ENCODE measurements around the gene PSMD9.
"Not testable (repeated sequence)": the region's sequence is repeated elsewhere in the genome, so short reads cannot be mapped to it uniquely, and the experiment has no call there.

Gene PSMD9, protein sequence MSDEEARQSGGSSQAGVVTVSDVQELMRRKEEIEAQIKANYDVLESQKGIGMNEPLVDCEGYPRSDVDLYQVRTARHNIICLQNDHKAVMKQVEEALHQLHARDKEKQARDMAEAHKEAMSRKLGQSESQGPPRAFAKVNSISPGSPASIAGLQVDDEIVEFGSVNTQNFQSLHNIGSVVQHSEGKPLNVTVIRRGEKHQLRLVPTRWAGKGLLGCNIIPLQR

DNA sequence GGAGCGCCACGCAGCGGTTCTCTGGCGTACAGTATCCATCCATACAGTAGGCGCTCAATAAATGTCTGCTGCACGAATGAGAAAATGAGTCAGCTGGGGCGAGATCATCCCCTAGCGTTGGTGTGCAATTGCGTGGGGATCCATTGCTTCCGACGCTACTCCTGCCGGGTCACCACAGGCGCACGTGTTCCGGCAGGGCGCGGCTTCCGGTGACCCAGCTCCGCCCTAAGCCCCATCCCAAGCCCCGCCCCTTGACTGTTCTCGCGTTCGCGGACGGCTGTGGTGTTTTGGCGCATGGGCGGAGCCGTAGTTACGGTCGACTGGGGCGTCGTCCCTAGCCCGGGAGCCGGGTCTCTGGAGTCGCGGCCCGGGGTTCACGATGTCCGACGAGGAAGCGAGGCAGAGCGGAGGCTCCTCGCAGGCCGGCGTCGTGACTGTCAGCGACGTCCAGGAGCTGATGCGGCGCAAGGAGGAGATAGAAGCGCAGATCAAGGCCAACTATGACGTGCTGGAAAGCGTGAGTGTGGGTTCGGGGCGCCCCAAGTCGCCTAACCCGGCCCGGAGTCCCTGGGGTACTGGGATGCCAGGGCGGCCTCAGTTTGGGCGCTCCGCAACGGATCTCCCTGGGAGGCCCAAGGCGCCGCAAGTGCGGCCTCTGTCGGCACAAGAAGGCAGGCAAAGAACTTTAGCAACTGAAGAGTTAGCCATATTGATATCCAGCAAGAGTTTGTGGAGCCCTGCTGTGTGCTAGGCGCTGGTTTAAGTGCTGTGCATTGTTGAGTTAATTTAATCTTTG, at the start of gene PSMD9:
PSMD9 (plus strand) TSS at position 313 of the 796 bp plus-strand sequence; CDS start at position 380, 67 bp downstream.
- DNase-seq (ENCODE audit: low spot score): peak; percentile 87

DNA sequence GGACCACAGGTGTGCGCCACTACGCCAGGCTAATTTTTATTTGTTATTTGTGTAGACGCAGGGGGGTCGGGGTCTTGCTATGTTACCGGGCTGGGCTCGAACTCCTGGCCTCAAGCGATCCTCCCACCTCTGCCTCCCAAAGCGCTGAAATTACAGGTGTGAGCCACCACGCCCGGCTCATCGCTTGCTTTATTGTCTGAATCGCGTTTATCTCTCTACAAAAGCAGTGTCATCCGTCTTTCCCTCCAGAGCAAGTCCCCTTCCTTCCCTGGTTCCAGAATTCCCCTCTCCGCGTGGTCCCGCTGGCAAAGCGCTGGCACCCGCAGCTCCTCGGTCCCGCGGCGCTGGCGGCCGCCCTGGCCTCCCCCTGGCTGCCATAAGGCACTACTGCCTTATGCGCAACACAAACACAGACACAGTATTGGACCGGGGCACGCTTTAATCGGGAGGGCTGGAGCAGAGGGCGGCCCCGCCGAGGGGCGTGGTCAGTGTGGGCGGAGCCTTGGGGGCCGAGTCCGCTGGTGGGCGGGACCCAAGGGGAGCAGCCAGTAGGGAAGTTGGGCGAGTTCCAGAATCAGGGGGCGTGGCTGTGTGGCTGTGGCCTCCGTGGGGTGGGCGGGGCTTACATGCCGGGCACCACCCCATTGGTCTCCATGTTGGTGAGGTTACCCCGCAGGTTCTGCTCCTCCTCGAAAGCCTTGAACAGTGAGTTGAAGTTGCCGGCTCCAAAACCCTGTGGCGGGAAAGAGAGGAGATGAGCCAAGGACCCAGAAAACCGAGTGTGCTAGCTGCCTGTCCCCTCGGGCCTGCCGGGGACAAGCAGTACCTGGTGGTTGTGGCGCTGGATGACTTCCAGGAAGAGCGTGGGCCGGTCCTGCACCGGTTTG, 49.2 kb upstream of the PSMD9 start:
- peak; percentile 56 for DNase-seq (ENCODE audit: low spot score)

DNA sequence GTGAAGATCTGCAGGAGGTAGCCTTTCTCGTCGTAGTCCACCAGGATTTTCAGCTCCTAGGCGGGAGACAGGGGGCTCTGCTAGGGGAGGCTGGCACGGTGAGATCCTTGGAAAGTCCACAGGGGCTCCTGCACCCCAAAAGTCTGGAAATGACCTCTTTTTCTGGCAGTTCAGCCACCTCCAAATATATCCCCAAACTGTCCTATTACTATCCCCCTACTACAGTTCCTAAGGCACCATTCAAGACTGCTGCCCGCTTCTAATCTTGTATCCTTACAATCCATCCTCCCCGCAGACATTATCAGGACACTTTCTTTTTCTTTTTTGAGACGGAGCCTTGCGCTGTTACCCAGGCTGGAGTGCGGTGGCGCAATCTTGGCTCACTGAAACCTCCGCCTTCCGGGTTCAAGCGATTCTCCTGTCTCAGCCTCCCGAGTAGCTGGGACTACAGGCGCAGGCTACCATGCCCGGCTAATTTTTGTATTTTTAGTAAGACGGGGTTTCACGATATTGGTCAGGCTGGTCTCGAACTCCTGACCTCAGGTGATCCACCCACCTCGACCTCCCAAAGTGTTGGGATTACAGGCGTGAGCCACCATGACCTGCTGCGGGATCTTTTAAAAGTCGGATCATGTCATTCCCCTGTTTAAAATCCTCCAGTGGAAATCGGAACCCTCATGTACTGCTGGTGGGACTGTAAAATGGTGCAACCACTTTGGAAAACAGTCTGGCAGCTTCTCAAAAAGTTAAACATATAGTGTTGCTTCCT, 48.4 kb upstream of the PSMD9 start:
- no peak for DNase-seq (ENCODE audit: low spot score)

DNA sequence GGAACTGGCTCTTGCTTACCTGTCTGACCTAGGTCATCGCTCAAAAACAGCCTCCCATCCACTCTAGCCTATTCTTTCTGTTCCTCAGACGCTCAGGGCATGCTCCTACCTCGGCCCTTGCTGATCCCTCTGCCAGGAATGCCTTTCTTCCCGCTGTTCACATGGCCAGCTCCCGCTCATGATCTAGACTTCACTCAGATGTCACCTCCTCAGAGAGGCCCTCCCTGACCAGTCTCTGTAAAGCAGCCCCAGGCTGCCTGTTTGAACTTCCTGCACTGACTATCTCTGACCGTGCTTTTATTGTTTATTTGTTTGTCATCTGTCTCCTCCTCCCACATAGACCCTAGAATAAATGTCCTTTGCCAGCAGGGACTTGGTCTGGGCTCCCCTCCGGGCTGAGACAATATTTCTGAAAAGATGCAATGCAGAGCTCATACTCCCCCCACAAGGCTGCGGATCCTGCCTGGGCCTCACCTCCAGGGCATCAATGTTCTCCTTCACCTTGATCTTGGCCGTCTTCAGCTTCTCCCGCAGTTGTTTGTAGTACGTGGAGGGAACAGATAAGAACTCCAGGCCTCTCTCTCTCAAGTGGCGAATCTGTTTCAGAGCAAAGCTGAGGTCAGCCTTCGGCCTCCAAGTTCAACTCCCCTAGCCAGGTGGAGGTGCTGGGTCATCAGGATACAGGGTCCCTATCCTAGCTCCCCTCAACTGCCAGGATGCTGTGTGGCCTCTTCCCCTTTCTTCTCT, 45.2 kb upstream of the PSMD9 start:
- DNase-seq (ENCODE audit: low spot score): no peak

DNA sequence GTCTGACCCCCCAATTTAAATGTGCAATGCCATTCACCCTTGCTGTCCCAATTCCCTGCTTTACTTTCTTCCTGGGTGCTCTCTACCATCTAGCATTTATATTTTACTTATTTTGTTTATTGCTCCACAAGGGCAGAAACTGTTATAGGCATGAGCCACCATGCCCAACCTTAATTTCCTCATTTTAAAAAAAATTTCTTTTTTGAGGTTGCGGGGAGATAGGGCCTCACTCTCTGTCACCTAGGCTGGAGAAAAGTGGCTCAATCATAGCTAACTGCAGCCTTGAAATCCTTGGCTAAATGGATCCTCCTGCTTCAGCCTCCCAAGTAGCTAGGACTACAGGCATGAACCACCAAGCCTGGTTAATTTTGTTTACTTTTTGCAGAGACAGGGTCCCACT, 42.9 kb upstream of the PSMD9 start:
- no peak for DNase-seq (ENCODE audit: low spot score)

DNA sequence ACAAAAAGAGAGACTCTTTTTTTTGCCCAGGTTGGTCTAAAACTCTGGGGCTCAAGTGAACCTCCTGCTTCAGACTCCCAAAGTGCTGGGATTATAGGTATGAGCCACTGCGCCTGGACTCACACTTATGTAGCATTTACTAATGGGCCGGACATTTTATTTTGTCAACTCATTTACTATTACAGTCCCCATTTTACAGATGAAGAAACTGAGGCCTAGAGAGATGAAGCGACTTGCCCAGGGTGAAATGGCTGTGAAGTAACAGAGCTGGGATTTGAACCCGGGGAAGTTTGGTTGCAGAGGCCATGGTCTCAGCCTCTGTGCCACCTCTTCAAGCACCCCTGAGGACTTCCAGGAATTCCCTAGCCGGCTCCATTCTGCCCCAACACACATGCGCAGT, 39.4 kb upstream of the PSMD9 start:
- DNase-seq (ENCODE audit: low spot score): no peak

DNA sequence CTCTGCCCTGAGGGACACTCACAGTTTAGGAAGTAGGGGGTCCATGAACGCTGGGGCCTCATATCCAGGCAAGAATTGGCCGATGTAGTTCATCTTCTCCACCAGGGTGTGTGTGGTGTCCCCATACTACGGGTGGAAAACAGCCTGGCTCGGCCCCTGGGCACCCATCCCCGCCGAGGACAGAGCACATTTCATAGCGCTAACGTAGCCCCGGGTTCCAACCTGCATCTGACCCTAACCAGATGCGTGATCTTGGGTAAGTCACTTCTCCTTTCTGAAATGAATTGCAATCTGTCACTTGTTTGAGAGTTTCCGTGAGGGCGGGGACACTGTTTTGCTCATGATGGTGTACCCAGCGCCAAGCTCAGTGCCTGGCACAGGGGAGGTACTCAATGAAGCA, 38.9 kb upstream of the PSMD9 start:
- no peak for DNase-seq (ENCODE audit: low spot score)

DNA sequence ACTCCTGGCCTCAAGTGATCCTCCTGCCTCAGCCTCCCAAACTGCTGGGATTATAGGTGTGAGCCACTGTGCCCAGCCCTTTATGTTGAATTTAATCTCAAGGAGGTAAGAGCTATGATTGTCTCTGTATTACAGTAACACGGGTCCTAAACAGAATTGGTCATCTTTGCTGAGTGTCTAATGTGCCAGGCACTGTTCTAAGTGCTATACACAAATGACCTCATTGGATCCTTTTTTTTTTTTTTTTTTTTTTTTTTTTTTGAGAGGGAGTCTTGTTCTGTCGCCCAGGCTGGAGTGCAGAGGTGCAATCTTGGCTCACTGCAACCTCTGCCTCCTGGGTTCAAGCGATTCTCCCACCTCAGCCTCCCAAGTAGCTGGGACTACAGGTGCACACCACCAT, 36.2 kb upstream of the PSMD9 start:
- not testable (repeated sequence) for DNase-seq (ENCODE audit: low spot score)

DNA sequence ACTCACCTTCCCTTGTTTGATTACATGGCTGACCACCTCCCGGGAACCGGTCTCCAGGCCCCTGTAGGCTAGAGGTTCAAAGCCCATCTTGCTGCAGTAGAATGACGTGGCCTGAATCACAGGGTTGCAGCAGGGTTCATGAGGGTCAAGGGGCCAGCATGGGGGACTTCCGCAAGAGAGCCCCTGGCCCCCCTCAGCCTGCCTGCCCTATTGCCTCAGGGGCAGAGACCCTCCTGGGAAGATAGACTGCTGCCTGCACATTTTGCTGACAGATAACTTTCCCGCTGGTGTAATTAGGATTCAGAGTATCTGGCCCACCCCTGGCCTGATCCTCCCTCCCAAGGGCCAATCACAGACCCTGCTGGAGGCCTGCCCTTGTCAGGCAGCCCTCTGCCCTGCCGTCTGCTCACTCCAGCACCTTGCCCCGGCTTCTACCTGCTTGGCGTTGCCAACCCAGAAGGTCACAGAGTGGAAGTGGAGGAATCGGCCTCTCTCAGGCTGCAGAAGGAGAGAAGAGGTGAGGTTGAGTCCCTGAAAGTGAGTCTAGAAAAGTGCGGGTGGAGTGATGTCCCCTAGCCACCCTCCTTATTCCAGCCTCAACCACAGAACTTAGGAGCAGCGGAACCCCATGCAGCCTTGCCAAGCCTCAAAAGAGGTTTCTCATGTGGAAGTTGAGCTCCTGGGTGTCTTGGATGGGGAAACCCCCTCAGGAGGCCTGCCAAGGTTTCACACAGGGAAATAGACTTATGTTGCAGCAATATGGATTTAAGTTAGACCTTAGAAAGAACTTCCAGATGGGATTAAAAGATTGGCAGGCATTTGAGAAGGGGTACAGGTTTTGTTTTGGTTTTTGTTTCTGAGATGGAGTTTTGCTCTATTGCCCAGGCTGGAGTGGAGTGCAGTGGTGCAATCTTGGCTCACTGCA, 31.0 kb upstream of the PSMD9 start:
- DNase-seq (ENCODE audit: low spot score): no peak

DNA sequence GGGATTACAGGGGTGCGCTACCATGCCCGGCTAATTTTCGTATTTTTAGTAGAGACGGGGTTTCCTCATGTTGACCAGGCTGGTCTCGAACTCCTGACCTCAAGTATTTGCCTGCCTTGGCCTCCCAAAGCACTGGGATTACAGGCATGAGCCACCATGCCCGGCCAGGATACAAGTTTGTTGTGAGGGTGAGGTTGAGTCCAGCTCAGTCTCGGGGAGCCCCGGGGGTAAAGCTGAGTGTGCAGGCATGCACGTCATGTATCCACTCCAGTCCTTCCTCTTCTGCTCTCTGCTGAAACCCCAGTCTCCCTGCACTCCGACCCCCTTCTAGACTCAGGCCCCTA, 30.3 kb upstream of the PSMD9 start:
- DNase-seq (ENCODE audit: low spot score): no peak

DNA sequence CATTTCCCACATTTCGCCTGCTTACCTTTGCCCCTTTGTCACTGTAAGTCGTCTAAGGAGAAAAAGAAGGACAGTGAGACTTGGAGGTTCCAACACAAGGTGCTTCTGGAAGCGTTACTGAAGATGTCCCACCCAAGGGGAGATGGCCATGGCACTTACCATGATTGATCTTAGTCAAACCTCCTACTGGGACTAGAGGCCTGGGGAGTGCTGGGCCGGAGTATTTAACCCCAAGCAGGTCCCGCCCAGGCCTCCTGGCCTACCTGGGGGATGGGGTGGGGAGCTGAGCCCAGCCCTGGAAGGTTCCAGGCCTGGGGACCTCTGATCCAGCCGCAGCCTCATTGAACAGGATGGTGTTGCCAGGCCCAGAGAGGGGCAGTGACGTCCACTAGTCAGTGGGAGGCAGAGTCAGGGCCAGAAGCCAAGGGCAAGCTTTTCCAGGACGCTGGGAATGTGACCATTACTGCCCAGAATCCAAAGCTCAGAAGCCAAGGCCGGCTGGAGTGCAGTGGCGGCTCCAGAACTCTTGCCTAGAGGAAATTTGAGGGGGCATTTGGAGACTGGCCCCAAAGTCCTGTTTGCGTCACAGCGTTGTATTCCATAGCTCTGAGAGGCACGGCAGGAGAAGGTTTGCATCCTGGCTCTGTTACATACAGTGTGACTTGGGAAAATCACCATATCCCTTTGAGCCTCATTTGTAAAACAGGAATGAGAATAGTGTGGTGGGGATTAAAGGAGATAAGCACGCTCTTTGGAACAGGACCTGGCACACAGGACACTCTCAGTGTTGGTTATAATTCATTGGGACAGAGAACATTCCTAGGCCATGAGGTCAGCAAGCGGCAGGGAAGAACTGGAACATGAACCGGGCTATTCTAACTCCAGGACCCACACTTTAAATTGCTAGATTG, 29.7 kb upstream of the PSMD9 start, which contains the start of gene HPD:
HPD (minus strand) TSS at position 198 of the 911 bp plus-strand sequence; CDS start at position 162, 36 bp downstream.
- no peak for DNase-seq (ENCODE audit: low spot score)

DNA sequence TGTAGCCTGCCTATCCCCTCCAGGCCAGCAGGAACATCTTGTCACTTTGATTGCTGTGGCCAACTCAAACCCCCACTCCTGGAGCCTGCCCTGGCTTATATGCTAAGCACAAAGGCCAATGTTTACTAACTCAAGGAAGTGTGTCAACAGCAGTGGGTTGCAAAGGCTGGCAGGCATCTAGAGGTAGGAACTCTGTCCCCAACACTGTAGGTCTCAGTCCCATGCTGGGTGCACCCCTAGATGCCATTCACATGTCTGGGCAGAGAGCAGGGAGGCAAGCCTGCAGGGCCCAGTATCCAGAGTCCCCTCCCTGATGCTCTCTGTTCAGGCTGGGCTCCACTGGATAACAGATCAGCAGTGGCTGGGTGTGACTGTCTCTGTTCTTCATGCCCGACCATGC, 28.3 kb upstream of the PSMD9 start:
- no peak for DNase-seq (ENCODE audit: low spot score)

DNA sequence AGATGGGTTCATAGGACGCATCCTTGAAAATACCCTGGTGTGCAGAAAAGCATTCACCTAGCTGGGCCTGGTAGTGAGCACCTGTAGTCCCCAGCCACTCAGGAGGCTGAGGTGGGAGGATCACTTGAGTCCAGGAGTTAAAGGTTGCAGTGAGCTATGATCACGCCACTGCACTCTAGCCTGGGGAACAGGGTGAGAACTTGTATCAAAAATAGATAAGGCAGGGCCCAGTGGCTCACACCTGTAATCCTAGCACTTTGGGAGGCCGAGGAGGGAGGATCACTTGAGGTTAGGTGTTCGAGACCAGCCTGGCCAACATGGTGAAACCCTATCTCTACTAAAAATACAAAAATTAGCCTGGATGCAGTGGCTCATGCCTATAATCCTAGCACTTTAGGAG, 27.9 kb upstream of the PSMD9 start:
- not testable (repeated sequence) for DNase-seq (ENCODE audit: low spot score)

DNA sequence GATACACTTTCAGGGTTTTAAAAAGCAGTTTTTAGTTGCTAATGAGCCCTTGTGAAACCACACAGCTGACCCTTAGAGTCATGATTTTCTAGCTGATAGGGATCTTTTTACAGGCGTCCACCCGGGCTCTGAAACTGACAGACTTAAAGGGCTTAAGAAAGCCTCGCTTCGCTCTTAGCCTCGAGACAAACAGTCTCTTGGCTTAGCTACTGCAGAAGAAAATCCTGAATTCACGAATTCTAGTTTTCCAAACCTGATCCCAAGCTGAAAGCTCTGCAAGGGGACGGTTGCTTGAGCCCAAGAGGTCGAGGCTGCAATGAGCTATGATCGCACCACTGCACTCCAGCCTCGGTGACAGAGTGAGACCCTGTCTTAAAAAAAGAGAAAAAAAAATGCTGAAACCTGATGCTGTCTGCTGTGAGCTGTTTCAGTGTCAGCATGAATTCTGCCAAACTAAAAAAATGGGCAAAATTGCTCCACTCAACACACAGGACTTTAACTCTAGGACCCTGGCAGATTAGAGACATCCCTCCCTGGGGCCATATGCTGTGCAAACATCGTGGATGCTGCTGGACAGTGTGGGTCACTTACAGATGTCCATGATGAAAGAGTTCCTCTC, 26.8 kb upstream of the PSMD9 start:
- DNase-seq (ENCODE audit: low spot score): no peak

DNA sequence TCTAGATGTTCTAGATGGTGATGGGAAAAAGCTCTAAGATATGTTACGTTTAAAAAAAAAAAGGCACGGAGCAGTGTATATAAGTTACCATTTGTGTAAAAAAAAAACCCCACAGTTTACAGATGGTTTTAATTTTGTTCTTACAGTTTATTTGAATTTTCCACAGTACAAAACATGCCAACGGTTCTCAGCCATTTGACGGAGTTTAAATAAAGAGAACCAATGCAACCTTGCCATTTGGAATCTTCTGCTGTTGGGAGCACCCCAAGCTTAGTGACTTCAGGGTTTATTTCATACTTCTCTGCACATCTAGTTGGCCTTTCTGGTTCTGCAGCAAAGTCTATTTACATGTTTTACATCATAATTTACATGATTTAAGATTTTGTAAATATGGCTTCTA, 22.3 kb upstream of the PSMD9 start:
- no peak for DNase-seq (ENCODE audit: low spot score)

DNA sequence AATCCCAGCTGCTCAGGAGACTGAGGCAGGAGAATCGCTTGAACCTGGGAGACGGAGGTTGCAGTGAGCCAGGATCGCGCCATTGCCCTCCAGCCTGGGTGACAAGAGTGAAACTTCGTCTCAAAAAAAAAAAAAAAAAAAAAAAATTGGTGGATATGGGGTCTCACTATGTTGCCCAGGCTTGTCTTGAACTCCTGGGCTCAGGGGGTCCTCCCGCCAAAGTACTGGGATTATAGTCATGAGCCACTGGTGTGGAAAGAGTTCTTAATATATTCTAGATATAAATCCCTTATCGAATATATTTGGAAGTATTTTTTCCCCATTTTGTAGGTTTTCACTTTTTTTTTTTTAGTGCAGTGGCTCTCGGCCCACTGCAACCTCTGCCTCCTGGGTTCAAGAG, 19.4 kb upstream of the PSMD9 start:
- not testable (repeated sequence) for DNase-seq (ENCODE audit: low spot score)

DNA sequence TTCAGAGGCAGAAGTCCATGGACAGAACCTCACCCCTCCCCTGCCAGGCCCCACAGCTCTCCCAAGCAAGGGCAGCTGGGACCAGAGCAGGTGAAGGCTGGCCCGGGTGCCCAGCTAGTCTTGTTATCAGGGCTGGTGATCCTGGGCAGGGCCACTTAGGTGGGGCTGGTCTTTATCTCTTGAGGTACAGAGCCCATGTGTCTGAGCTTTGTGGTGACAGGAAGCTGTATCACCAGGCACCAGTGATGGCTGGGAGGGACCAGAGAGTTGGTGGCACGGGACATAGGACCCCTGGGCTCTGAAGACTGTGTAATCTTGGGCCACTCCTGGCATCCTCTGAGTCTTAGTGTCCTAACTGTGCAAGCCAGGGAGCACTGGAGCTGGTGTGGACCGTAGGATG, 17.1 kb upstream of the PSMD9 start:
- DNase-seq (ENCODE audit: low spot score): no peak

DNA sequence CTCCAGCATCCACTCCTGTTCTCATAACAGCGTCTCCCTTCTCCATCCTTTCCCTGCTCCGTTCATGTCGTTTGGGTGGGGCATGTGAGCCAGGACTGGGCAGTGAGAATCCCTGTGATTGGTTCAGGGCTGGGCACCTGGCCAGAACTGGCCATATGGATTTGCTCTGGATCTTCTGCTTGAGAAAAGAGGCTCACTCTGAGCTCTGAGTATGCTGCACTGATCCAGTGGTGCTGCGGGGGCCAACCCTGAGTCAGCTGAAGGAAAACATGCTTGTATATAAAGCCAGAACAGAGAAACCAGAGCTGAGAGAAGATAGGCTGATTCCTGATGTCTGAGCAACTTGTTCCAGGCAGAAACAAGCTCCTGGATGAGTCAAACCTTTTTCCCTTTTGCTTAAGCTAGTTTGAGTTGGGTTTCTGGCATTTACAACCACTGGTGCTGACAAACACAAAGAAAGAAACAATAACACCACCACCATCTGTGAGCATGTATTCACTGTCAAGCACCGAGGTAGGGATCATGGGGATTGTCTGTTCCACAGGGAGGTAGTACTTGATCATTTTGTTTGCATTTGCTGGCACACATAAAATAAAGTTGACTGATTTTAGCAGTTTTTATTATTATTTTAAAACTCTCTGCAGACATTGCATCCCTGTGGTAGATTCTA, 15.9 kb upstream of the PSMD9 start:
- no peak for DNase-seq (ENCODE audit: low spot score)
